Ovary (tissue), 3 donors: Measurements from ENCODE around the gene ENOSF1.

Experiments used
- EP300 ChIP-seq: sonication (generic); formaldehyde crosslinking; IDR thresholded peaks from one replicate; pipeline ENCODE4 v1.6.1; 2017; ENCODE audit warnings: antibody characterized with exemption
- POLR2A ChIP-seq: fragments of 450-650 bp; IDR thresholded peaks from one replicate; pipeline ENCODE4 v1.6.1; 2017; ENCODE audit warnings: antibody characterized with exemption, mild to moderate bottlenecking, moderate library complexity
- TF ChIP-seq, protein P1 (sequence below), 3 donors: fragments of 450-650 bp in 2 of 3; fragments of 200-600 bp in 1 of 3; IDR thresholded peaks; one replicate each; pipeline versions ENCODE4 v1.5.1 to v1.8.0; 2016 to 2022; ENCODE audit warnings: antibody characterized with exemption in 3 of 3, mild to moderate bottlenecking in 1 of 3
- donor health status: DM: no; HTN: no; CAD: no.

DNA sequence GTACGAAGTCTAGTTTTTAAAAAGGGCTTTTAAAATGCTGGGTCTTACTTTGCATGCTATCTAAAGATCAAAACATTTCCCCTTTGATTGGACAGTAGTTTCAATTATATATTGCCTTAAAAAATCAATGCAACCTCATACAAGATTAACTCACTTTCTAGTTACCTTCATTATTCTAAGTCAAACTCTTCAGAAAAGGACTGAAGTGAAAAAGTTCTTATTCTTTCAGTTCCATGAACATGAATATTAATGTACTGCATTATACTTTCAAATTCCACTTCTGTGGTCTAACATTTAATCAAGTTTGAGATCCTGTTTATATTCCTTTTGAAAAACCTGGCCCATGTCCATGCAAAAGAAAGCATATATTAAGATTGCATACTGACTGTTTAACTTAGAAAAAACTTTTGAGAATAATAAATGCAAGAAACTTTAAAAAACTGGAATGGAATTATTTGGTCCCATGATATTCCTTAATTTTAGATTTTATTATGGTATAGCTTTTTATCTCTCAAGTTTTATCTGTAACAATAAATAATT, 11.2 kb upstream of the ENOSF1 start:
- TF ChIP-seq EP300 (no peak), POLR2A (no peak)
- TF ChIP-seq, protein P1, sequence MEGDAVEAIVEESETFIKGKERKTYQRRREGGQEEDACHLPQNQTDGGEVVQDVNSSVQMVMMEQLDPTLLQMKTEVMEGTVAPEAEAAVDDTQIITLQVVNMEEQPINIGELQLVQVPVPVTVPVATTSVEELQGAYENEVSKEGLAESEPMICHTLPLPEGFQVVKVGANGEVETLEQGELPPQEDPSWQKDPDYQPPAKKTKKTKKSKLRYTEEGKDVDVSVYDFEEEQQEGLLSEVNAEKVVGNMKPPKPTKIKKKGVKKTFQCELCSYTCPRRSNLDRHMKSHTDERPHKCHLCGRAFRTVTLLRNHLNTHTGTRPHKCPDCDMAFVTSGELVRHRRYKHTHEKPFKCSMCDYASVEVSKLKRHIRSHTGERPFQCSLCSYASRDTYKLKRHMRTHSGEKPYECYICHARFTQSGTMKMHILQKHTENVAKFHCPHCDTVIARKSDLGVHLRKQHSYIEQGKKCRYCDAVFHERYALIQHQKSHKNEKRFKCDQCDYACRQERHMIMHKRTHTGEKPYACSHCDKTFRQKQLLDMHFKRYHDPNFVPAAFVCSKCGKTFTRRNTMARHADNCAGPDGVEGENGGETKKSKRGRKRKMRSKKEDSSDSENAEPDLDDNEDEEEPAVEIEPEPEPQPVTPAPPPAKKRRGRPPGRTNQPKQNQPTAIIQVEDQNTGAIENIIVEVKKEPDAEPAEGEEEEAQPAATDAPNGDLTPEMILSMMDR (IDR thresholded peaks at IDR 0.05) = no peak
